BE2C (cell line): ENCODE data around the gene ITM2C.

Experiments
- DNase-seq: peaks from one replicate; pipeline ENCODE4 v3.0.0-alpha.2; 2020
- H3K27me3 ChIP-seq: fragments of 250-450 bp; sonication (Bioruptor Pico); 2 replicates; pipeline ENCODE4 v1.5.1; 2020; ENCODE audit warnings: mild to moderate bottlenecking
- H3K36me3 ChIP-seq: fragments of 250-450 bp; sonication (Bioruptor Pico); 2 replicates; pipeline ENCODE4 v1.5.1; 2020; ENCODE audit warnings: mild to moderate bottlenecking
- H3K4me1 ChIP-seq: fragments of 250-450 bp; sonication (Bioruptor Pico); 2 replicates; pipeline ENCODE4 v1.5.1; 2020
- H3K4me3 ChIP-seq: 2 replicates; pipeline ENCODE4 v1.5.1; 2011; ENCODE audit warnings: low read depth, low read length
- H3K9me3 ChIP-seq: fragments of 250-450 bp; sonication (Bioruptor Pico); 2 replicates; pipeline ENCODE4 v1.5.1; 2020
- CTCF ChIP-seq: IDR thresholded peaks from 2 replicates; pipeline ENCODE4 v1.5.1; 2012; ENCODE audit warnings: mild to moderate bottlenecking, low read depth, low read length

ITM2C gene

GRCh38 chr2:230912046-230912445 is 47.3 kb downstream of the ITM2C start:
- Histone ChIP-seq H3K4me1 (peaks cover 4% of the 10 kb centered on the region; the same call in 1 of the 2 replicates), H3K9me3 (no peaks in the 10 kb centered on the region), H3K27me3 (no peaks in the 10 kb centered on the region; the same call in 1 of the 2 replicates), H3K36me3 (no peaks in the 10 kb centered on the region), H3K4me3 (no peak overlapping the region)
- TF ChIP-seq CTCF = no peak
- no peak for DNase-seq

- peaks cover 4% of the 10 kb centered on the region; the same call in 1 of the 2 replicates for H3K4me1 ChIP-seq
- no peaks in the 10 kb centered on the region for H3K36me3 ChIP-seq
- no peak overlapping the region for H3K4me3 ChIP-seq
- H3K27me3 ChIP-seq = no peaks in the 10 kb centered on the region; the same call in 1 of the 2 replicates
- no peak for DNase-seq
- TF ChIP-seq CTCF = no peak
- H3K9me3 ChIP-seq = no peaks in the 10 kb centered on the region
These were observed 48.0 kb downstream of the ITM2C start for GRCh38 chr2:230912724-230913123.

GRCh38 chr2:230913406-230914143 is 48.8 kb downstream of the ITM2C start:
- peak; percentile 86 for TF ChIP-seq CTCF
- DNase-seq = peak; percentile 59
- Histone ChIP-seq H3K4me1 (peaks cover 2% of the 10 kb centered on the region; the same call in 1 of the 2 replicates), H3K9me3 (no peaks in the 10 kb centered on the region), H3K4me3 (no peak overlapping the region), H3K36me3 (no peaks in the 10 kb centered on the region), H3K27me3 (peaks cover 6% of the 10 kb centered on the region)

- H3K36me3 ChIP-seq = no peaks in the 10 kb centered on the region
- no peak for TF ChIP-seq CTCF
These were observed 50.1 kb downstream of the ITM2C start for GRCh38 chr2:230914886-230915285.

GRCh38 chr2:230915319-230915718 is 50.6 kb downstream of the ITM2C start:
- Histone ChIP-seq H3K36me3 (no peaks in the 10 kb centered on the region), H3K27me3 (peaks cover 10% of the 10 kb centered on the region), H3K9me3 (no peaks in the 10 kb centered on the region), H3K4me1 (no peaks in the 10 kb centered on the region), H3K4me3 (no peak overlapping the region)
- no peak for TF ChIP-seq CTCF
- DNase-seq = peak; percentile 2

More at GRCh38 chr2:230914886-230915285, 50.1 kb downstream of the ITM2C start:
- H3K4me3 ChIP-seq = no peak overlapping the region
- no peaks in the 10 kb centered on the region for H3K9me3 ChIP-seq
- DNase-seq = peak; percentile 3
- H3K4me1 ChIP-seq = no peaks in the 10 kb centered on the region
- peaks cover 10% of the 10 kb centered on the region for H3K27me3 ChIP-seq

- DNase-seq = no peak
- peaks cover 10% of the 10 kb centered on the region for H3K27me3 ChIP-seq
- H3K36me3 ChIP-seq = no peaks in the 10 kb centered on the region
- H3K9me3 ChIP-seq = no peaks in the 10 kb centered on the region
- TF ChIP-seq CTCF = no peak
- H3K4me3 ChIP-seq = no peak overlapping the region
- no peaks in the 10 kb centered on the region for H3K4me1 ChIP-seq
These were observed 51.5 kb downstream of the ITM2C start for GRCh38 chr2:230916218-230916617.
